Eye (tissue), 1 donor: Measurements from ENCODE around the gene XPNPEP3.
"Not testable (repeated sequence)": the region's sequence is repeated elsewhere in the genome, so short reads cannot be mapped to it uniquely, and the experiment has no call there.

Source experiments
- DNase-seq: peaks from one replicate; pipeline ENCODE4 v3.0.0-alpha.2; 2015

XPNPEP3 gene

GRCh38 chr22:40862013-40862412 lies 5.1 kb downstream of the XPNPEP3 start, which contains the start of gene DNAJB7:
Gene DNAJB7, minus strand, starts transcription at chr22:40862113. Its CDS starts 119 bp downstream, at chr22:40861994.
- no peak for DNase-seq

GRCh38 chr22:40862537-40862936 lies 5.6 kb downstream of the XPNPEP3 start:
- DNase-seq, result no peak

- DNase-seq, result no peak
These were observed 10.2 kb downstream of the XPNPEP3 start for GRCh38 chr22:40867109-40867508.

- DNase-seq, result not testable (repeated sequence)
These were observed 11.4 kb downstream of the XPNPEP3 start for GRCh38 chr22:40868379-40868778.

GRCh38 chr22:40874016-40874415 lies 17.1 kb downstream of the XPNPEP3 start:
- DNase-seq, result no peak

GRCh38 chr22:40875111-40875510 lies 18.2 kb downstream of the XPNPEP3 start:
- DNase-seq, result no peak

GRCh38 chr22:40876907-40877306 lies 20.0 kb downstream of the XPNPEP3 start:
- no peak for DNase-seq

- DNase-seq, result no peak
These were observed 20.5 kb downstream of the XPNPEP3 start for GRCh38 chr22:40877488-40877887.

- no peak for DNase-seq
These were observed 22.0 kb downstream of the XPNPEP3 start for GRCh38 chr22:40878922-40879321.

GRCh38 chr22:40889116-40889515 lies 32.2 kb downstream of the XPNPEP3 start:
- no peak for DNase-seq

GRCh38 chr22:40890881-40891280 lies 33.9 kb downstream of the XPNPEP3 start:
- DNase-seq, result no peak

- DNase-seq, result no peak
These were observed 37.5 kb downstream of the XPNPEP3 start for GRCh38 chr22:40894417-40894816.

- DNase-seq, result peak; percentile 67
These were observed 42.0 kb downstream of the XPNPEP3 start for GRCh38 chr22:40898850-40899357.

GRCh38 chr22:40904101-40904500 lies 47.2 kb downstream of the XPNPEP3 start:
- DNase-seq, result no peak

GRCh38 chr22:40908895-40909294 lies 51.9 kb downstream of the XPNPEP3 start:
- no peak for DNase-seq

GRCh38 chr22:40911772-40912171 lies 54.8 kb downstream of the XPNPEP3 start:
- no peak for DNase-seq

- not testable (repeated sequence) for DNase-seq
These were observed 56.0 kb downstream of the XPNPEP3 start for GRCh38 chr22:40912987-40913386.

- DNase-seq, result no peak
These were observed 62.5 kb downstream of the XPNPEP3 start for GRCh38 chr22:40919446-40919845.

- no peak for DNase-seq
These were observed 63.6 kb downstream of the XPNPEP3 start for GRCh38 chr22:40920526-40920925.

- DNase-seq, result peak; percentile 88
These were observed 65.7 kb downstream of the XPNPEP3 start for GRCh38 chr22:40922484-40923303.

- no peak for DNase-seq
These were observed 71.7 kb downstream of the XPNPEP3 start for GRCh38 chr22:40928657-40929056.

GRCh38 chr22:40932396-40932795 lies 75.4 kb downstream of the XPNPEP3 start:
- DNase-seq, result no peak

GRCh38 chr22:40939202-40939601 lies 82.3 kb downstream of the XPNPEP3 start:
- DNase-seq, result no peak

GRCh38 chr22:40950962-40951794 lies 94.2 kb downstream of the XPNPEP3 start, which contains the start of gene RBX1:
Gene RBX1, plus strand, starts transcription at chr22:40951378. Its CDS starts 21 bp downstream, at chr22:40951399.
- peak; percentile 99 for DNase-seq
